NOMO-1 (cell line): Measurements from ENCODE around the gene KCNG4.
A peak's percentile ranks its signal among the peaks of the same experiment; 100 is the strongest.

Experiments
- DNase-seq, 2 experiments: peaks; one replicate each; lab custom pipeline; 2025; ENCODE audit not compliant: unreplicated experiment in 2 of 2; lab: John Stamatoyannopoulos, UW

The KCNG4 gene

DNA sequence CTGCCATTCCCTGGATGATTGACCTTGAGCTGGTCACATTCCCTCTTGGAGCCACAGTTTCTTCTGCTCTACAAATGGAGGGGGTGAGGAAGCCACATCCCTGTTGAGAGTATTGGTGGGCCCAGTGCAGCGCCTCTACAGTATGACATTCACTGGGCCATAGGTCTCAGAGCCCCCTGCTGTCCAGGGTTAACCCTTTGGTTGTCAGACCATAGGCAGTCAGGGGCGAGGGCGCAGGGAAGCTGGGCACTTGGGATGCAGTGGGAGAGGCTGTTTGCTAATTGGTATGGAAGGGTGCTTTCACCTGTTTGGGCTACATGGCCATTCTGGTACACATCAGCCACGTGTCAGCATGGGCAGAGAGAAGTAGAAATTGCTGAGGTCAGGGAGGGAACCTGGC, 27.6 kb upstream of the KCNG4 start:
- no peak for DNase-seq

DNA sequence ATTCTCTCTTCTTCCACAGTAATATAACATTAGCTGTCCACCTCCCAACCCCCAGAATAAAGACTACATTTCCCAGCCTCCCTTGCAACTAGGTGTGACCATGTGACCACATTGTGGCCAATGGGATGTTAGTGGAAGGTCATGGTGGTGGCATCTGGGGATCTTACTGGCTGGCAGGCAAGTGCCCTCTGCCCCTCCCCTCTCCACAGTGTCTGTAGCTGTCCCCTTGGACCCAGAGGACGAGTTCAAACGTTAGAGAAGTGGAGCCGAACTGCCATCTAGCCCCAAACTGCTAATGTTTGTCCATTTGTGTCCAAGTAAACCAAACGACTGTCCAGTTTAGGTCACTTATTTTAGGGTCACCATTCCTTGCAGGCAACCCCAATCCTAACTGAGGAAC, 26.6 kb upstream of the KCNG4 start:
- DNase-seq, result peak; percentile 5 to 24

DNA sequence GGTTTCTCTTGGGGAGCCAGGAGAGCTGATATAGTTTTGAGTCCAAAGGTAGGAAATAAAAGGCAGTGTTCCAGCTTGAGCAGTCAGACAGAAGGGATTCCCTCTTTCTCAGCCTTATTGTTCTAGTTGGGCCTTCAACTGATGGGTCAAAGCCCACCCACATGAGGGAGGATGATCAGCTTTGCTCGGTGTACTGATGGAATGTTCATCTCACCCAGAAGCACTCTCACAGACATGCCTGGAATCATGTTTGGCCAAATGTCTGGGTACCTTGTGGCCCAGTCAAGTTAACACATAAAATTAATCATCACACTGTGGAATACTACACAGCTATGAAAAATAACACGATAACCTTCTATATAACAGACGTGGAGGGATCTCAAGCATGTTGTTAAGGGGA, 23.1 kb upstream of the KCNG4 start:
- DNase-seq, result no peak

DNA sequence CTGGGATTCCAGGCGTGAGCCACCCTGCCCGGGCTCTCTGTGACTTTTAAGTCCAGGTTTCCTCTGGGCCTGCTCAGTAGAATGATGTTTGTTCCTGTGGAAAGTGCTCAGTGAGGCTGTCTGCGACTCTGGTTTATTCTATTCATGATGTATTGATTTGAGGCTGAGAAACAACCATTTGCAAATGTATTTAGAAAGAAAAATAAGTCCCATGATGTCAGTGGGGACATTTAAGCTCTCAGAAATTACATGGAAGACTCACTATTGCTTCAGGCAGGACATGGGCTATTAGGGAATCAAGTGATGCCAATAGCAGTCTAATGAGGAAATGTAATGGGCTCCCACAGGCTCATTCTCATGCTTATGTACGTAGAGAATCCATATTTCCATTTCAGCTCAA, 22.2 kb upstream of the KCNG4 start:
- no peak for DNase-seq

DNA sequence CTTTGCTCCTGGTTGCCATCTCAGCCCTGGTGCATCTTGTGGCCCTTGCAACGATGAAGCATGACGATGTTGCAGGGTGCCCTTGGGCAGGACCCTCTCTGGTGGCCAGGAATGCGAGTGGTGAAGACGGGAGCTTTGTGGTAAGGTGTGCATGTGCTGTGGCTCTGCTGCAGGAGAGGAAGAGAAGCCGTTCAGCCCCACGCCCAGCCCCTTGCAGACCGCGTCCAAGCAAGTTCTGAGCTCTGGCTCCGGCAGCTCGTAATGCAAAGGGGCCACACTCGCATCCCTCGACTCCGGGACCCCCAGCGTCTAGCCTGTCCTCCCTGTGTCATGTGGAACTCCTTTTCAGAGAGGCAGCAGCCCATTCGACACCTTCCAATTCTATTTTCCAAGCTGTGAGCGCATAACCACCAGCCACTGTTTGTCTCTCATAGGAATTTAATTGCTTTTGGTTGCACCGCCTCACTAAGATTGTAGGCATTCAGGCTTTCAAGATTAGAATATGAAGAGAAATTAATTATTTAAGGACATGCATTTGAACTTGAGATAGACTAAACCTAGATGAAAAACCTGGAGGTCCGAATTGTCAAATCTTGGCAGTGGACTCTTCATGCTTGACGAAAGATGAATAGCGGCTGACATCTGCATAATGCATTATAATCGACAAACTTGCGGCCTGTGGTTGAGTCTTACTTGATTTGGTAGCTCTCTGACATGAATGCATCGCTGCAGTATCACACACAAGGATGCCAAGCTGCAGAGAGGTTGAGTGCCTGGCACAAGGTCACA, 21.1 kb upstream of the KCNG4 start:
- DNase-seq, result no peak

DNA sequence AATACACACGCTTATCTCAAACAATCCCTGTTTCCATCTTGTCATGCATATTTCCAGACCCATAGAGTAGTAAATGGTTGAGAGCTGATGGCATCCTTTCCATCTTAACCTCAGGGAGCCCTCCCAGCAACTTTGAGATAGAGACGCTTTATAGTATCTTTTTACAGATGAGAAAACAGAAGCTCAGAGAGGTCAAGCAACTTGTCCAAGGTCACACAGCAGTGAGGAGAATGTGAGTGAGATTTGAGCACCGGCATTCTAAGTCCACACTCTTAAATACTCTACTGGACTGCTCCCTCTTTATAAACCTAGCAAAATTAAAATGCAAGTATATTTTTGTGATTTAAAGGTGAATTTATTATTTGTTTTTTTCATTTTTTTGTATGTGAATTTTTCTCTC, 19.9 kb upstream of the KCNG4 start:
- no peak for DNase-seq

DNA sequence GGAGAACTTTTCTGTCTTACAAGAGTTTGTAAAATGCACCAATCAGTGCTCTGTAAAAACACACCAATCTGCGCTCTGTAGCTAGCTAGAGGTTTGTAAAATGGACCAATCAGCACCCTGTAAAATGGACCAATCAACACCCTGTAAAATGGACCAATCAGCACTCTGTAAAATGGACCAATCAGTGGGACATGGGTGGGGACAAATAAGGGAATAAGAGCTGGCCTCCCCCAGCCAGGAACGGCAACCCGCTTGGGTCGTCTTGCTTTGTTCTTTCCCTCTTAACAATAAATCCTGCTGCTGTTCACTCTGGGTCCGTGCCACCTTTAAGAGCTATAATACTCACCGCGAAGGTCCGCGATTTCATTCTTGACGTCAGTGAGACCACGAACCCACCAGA, 18.5 kb upstream of the KCNG4 start:
- no peak for DNase-seq

DNA sequence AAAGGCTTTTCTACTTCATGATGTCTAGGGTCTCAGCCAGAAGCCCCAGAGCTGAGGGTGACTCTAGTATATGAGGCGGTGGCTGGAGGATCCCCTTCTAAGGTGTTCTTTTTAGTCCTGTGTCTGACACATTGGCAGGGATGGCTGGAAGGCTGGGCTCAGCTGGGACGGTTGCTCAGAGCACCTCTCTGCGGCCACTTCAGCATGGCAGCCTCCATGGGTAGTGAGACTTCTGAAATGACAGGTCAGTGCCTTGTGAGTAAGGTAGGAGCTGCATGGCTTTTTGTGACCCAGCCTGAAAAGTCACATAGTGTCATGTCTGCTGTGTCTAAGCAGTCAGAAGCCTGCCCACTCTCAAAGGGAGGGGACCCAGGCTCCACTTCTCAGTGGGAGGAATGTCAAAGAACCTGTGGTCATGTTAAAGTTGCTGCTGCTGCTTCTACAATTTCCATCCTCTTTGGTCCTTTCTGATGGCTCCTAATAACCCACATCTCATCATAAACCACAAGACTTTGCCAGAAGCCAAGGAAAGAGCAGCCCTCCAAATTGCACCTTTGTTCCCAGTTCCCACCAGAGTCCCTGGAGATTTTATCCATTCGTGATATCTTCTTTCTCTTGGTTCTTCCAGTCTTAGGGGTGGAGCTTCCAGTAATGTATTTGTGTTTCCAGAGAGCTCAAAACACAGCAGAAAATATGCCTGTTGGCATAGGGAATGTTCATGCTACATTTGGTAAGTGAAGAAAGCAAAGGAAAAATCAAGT, 15.4 kb upstream of the KCNG4 start:
- DNase-seq, result no peak

DNA sequence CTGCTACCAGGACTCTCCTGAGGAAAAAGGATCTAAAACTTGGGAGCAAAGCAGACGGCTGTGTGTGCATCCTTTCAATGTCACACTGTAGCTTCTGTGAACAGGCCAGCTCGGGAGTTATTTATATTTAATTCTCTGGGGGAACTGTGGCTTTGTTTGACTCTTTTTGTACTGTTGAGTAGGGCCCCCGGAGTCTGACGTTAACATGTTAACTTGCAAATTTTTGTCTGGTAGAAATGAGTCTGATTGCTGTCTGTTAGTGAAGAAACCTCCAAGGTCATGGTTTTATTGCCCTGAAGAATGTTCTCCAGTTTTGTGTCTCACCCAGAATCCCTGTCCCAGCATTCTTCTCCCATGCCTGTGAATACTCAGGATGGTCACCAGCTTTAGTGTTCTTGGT, 14.2 kb upstream of the KCNG4 start:
- no peak for DNase-seq

DNA sequence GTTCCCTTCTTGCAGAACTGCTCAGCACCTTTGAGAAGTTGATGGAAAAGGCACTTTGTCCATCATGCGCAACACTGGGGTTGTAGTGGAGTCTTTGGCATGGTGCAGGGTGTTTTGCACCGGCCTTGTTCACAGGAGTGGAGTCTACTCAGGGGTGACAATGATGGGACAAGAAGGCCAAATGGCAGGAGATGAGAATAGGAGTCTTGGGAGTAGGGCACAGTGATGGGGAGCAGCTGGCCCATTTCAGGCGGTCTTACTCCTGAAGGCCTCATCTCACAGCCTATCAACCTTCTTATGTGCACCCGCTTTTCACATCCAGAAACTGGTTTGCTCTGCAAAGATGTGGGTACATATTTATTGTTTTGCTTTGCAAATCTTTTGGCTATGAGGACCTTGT, 13.4 kb upstream of the KCNG4 start:
- no peak for DNase-seq

DNA sequence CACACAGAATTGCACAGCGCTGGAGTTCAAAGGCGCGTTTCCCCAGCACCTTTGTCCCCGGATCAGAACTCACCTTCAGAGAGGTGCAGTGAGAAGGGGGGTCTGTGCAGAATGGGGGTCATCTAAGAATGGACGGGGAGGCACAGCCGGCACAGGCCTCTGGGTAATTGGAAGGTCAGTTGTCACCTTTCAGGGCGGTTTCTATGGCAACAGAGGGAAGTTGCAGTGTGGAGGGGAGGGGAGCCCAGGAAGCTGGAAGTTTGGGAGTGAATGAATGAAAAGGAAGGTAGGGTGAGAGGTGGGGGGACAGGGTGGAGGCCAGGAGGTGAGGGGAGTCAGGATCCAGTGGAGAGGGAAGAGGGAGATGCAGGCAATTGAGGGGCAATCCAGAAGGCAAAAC, 12.4 kb upstream of the KCNG4 start:
- DNase-seq, result no peak

DNA sequence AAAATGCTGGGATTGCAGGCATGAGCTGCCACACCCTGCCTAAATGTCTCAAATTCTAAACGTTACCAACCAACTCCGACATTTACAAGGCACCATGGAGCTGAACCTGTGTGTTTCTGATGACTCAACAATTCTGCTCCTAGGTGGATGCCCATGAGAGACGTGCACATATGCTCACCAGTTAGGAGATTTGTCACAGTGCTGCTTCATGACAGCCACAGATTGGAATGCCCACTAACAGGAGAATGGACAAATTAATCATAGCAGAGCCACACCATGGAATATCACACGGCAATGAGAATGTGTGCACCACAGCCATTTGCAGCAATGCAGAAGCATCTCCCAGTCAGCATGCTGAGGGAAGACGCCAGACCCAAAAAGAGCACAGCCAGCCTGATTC, 8.0 kb upstream of the KCNG4 start:
- no peak for DNase-seq

DNA sequence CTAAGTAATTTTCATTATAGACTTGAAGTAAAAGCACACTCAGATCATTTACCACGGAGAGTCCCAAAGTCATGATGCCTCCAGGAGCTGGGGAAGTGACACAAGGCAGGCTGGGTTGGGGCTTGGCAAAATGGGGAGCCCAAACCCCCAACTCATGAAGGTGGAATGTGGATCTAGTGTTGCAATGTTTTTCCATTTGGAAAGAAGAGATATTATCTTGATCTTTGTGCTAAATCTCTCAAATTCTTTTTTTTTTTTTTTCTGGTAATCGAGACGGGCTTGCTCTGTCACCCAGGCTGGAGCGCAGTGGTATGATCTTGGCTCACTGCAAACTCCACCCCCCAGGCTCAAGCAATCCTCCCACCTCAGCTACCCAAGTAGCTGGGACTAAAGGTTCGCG, 7.5 kb upstream of the KCNG4 start:
- DNase-seq, result no peak

DNA sequence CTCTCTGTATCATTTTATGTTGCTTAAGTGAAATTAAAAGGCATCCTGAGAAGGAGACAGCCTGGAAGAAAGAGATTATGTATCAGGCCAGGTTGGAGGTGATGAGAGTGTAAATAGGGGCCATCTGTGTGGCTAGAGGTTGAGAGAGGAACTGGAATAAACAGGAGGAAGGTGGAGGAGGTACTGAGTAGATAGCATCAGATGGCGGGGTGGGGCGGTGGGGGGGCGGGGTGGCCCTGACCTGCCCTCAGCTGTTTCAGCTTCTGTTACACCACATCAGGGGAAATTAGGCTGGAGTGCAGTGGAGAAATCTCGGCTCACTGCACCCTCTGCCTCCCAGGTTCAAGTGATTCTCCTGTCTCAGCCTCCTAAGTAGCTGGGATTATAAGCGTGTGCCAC, 6.9 kb upstream of the KCNG4 start:
- no peak for DNase-seq

DNA sequence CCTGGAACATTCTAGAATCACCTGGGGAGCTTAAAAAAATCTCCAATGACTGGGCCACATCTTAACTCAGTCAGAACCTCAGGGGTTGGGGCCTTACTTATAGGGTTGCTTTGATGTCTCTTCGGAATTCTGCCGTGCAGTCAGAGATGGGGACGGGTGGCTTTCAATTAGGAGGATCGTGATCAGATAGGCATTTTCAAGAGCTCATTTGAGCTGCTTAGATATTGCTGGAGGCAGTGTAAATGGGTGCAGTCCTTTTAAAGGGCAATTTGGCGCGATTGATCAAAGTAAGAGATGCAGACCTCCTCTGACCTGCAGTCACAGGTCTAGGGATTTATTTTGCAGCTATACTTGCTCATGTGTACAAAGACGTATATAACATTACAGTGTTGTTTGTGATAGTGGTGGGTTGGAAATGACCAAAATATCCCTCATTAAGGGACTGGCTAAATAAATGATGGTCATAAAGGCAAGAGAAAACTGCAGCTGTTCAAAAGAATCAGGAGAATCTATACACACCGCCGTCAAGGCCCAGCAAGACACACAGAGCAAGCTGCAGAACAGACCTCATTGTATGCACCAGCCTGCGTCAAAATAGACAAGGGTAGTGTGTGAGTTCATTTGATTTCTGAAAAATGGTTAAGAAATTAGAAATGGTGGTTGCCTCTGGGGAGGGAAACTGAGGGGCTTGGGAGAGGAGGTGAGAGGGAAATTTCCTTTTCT, 6.3 kb upstream of the KCNG4 start:
- DNase-seq, result no peak

DNA sequence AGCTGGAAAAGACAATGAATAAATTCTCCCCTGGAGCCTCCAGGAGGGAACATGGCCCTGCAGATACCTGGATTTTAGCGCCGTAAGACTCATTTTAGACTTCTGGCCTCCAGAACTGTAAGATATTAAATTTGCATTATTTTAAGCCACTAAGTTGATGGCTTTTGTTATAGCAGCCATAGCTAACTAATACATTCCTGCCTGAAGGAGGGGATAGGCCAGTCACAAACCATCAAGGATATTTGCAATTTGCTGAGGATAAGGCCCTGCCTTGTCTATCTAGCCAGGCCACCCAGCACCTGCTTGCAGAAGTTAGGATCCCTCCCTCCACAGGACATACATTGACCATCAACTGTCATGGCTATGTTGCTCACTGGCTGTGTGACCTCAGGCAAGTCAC, 4.9 kb upstream of the KCNG4 start:
- DNase-seq, result no peak

DNA sequence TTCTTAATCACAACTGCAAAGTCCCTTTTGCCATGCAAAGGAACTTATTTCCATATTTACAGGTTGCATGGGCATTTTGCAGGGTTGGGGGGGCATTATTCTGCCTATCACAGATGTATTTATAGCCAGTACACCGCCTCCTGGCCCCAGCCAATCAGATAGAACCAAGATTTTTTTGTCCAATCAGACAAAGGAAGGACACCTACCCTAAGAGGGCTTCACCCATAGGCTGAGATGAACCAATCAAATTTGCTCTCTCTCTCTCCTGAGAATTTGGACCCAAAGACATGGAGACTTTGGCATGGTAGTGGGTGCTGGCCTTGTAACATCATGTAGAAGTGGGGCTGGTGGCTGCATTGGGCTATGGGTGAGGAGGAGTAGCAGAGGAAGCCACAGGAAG, 3.9 kb upstream of the KCNG4 start:
- DNase-seq, result no peak

DNA sequence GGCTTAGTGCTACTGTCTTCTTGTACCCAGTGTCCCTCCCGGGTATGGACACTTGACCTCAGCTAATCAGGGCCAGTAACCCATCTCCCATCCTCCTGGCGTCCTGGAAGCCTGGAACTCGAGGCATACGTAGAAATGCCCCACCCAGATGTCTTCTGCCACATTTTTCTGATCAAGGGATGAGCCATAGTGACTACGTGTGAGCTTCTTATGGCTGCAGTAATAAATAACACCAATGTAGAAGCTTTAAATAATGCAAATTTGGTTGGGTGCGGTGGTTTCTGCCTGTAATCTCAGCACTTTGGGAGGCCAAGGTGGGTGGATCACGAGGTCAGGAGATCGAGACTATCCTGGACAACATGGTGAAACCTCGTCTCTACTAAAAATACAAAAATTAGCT, 3.0 kb upstream of the KCNG4 start:
- DNase-seq, result no peak

DNA sequence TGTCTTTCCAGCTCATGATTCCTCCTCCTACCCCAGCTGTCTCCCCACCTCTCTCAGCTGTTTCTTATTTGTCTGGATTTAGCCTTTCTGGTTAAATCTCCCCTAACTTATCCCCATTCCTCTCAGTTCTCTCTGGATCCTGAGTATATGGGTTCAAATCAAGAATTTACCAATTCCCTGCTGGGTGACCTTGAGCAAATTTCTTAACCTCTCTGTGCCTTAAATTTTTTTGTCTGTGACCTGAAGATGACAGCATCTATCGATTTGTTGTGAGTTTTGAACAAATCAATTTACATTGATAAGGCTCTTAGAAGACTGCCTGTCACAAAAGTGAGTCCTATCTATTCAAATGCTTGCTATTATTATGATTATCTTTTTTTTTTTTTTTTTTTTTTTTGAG, 2.0 kb upstream of the KCNG4 start:
- no peak for DNase-seq

DNA sequence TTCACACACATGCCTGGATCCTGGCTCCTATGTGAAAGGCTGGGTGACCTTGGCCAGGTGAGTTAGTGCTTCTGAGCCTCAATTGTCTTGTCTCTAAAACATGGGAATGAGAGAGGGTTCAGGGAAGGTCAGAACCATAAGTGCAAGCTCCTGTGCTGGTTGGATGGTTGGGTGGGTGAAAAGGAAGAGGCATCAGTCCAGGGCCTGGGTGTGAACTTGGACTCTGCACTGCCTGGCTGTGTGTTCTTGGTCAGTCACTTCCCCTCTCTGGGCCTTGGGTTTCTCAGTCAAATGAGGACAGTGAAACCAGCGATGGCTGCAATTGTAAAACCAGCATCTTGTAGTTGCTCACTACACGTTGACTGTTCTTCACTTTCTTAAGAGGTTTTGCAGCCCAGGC, 643 bp upstream of the KCNG4 start:
- no peak for DNase-seq

DNA sequence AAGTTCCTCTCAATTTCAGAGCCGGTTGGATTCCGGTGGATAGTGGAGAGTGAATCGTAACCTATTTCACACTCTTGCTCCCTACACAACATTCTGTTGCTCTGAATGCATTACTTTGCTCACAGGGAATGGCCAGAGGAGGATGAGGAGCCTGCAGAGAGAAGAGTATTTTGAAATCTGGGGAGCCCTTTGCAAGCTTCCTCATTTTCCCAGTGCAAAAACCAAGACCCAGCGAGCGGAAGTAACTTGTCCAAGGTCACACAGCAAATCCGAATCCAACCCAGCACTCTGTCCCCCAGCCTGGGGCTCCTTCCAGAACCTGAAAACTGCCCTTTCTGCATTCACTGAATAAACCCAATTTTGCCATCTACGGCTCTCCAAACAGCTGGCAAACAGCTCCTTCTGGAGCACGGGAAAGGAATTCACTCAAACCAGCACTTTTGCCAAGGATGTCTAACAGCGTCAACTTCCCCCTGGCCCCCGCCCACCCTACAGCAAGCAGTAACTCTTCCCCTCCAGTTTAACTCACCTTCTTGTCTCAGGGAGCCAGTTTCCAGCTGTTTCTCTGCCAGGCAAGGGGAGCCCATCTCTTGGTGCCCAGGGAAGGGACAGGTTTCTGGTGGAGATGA, 557 bp downstream of the KCNG4 start:
- peak; percentile 26 to 39 for DNase-seq
